Epithelial cell of esophagus (primary cell): ENCODE results near the gene RAP1GAP.

ENCODE experiments used
- DNase-seq: peaks from one replicate; pipeline ENCODE4 v3.0.0; 2010; ENCODE audit warnings: low read depth
- H3K4me3 ChIP-seq: 2 replicates; pipeline ENCODE4 v1.5.1; 2011; ENCODE audit warnings: mild to moderate bottlenecking, low read length, control low read depth
- CTCF ChIP-seq: IDR thresholded peaks from 2 replicates; pipeline ENCODE4 v1.5.1; 2011; ENCODE audit warnings: low read depth, mild to moderate bottlenecking, low read length, control low read depth, inconsistent platforms; ENCODE audit not compliant: insufficient read depth; ENCODE audit errors: missing control alignments

The RAP1GAP gene

GRCh38 chr1:21601278-21602048, 67.7 kb downstream of the RAP1GAP start:
- H3K4me3 ChIP-seq: no peak overlapping the region
- TF ChIP-seq CTCF: no peak
- DNase-seq: no peak

- TF ChIP-seq CTCF: no peak
- no peak overlapping the region for H3K4me3 ChIP-seq
- DNase-seq: no peak
Observed at GRCh38 chr1:21599402-21599801, 69.8 kb downstream of the RAP1GAP start.

GRCh38 chr1:21598904-21599303, 70.3 kb downstream of the RAP1GAP start:
- H3K4me3 ChIP-seq: no peak overlapping the region
- no peak for DNase-seq
- TF ChIP-seq CTCF: no peak

GRCh38 chr1:21598417-21598816, 70.7 kb downstream of the RAP1GAP start:
- no peak for DNase-seq
- no peak overlapping the region for H3K4me3 ChIP-seq
- no peak for TF ChIP-seq CTCF

GRCh38 chr1:21597753-21598152, 71.4 kb downstream of the RAP1GAP start:
- H3K4me3 ChIP-seq: no peak overlapping the region
- no peak for TF ChIP-seq CTCF
- DNase-seq: no peak

GRCh38 chr1:21596628-21597027, 72.5 kb downstream of the RAP1GAP start:
- no peak overlapping the region for H3K4me3 ChIP-seq
- no peak for TF ChIP-seq CTCF
- DNase-seq: no peak

GRCh38 chr1:21596174-21596573, 73.0 kb downstream of the RAP1GAP start:
- DNase-seq: no peak
- TF ChIP-seq CTCF: no peak

More at GRCh38 chr1:21596174-21596573, 73.0 kb downstream of the RAP1GAP start:
- no peak overlapping the region for H3K4me3 ChIP-seq
